NK-92 (cell line): Measurements from ENCODE around the gene SLC16A2.

Source experiments
- DNase-seq: peaks from one replicate; lab custom pipeline; 2025; ENCODE audit not compliant: unreplicated experiment; lab: John Stamatoyannopoulos, UW

SLC16A2 gene

DNA sequence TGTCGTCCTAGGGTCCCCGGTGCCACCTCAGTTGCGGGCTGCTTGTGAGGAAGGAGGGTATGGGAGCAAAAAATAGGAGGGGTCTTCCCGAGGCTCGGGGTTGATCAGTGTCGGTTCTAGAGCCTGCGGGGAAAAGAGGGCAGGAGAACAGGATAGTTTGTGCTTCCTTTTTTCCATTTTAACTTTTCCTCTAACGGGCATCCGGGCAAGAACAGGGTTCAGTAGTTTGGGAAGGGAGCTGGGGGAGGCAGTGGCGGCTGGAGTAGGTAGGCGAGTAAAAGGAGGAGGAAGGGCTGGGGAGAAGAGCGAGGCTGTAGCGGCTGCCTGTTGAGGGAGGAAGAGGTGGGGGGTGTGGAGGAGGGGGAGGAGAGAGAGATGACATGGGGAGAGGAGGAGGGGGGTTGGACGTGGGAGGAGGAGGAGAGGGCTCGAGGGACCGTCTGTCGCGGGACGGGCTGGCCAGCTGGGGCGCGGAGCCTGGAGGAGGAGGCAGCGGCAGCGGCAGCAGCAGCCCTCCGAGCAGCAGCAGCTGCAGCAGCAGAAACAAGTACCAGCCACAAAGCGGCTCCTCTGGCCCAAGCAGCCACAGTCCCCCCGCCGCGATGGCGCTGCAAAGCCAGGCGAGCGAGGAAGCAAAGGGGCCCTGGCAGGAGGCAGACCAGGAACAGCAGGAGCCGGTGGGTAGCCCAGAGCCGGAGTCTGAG is at the start of gene SLC16A2:
TSS of gene SLC16A2 (plus strand) at position 458 of the 704 bp plus-strand sequence. CDS start at position 603, 145 bp downstream.
- no peak for DNase-seq

DNA sequence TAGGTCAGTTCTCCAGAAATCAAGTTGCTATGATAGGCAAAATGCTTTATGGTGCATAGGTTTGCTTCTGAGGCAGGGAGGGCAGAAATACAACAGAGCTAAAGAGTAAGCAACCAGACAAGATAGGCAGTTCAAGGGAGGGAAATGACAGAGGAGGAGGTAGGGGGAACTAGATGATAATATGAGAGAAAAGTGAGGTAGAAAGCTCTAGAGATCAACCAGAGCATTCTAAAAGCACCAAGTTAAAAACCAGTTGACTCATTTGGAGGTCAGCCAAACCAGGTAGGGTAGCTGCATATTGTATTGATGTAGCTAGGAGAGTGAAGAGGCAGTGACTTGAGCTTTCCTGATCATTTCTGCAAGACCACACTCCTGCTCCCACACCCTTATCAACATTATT is 49.0 kb upstream of the SLC16A2 start:
- DNase-seq = no peak

DNA sequence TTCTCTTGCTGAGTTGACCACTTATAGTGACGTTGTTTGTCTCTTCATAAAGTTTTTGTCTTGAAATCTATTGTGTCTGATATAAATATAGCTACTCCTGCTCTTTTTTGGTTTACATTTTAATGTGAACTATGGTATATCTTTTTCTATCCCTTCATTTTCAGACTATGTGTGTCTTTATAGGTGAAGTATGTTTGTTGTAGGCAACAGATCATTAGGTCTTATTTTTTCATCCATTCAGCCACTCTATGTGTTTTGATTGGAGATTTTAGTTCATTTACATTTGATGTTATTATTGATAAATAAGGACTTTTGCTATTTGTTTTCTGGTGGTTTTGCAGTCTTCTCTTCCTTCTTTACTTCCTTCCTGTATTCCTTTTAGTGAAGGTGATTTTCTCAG is 44.0 kb upstream of the SLC16A2 start:
- no peak for DNase-seq

DNA sequence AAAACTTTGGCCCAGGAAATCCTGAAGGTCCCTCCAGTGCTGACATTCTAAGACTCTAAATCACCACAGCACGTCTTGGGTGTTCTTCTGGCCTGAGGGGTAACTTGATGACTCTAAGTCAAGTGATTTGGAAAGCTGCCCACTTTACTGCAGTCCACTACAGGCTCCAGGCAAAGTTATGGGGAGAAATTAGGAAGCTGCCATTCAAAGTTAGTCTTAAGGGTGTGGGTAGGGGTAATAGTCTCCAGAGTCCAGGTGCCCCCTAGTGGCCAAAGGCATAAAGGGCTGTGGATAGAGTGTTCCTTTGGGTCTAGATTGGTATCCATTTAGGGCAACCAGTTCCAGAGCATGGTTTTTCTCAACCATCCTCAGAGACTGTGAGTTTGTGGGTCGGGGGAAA is 38.7 kb upstream of the SLC16A2 start:
- DNase-seq = no peak

DNA sequence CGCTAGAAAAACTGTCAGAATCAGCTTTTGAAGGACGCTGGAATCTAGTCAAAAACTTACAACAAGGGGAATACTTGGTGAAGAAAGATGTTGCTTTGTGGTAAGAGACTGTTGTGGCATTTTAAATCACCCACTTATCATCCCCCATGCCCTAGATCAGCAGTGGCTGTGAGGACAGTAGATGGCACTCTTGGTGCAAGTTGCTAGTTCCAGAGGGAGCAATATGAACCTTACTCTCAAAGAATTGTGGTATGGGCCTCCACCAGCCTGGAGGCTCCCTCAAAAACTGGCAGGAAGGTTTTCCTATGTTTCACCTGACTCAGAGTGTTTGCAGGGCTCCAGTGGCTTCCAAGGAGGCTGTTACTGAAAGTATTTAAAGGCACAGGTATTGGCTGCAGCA is 37.7 kb upstream of the SLC16A2 start:
- DNase-seq = no peak

DNA sequence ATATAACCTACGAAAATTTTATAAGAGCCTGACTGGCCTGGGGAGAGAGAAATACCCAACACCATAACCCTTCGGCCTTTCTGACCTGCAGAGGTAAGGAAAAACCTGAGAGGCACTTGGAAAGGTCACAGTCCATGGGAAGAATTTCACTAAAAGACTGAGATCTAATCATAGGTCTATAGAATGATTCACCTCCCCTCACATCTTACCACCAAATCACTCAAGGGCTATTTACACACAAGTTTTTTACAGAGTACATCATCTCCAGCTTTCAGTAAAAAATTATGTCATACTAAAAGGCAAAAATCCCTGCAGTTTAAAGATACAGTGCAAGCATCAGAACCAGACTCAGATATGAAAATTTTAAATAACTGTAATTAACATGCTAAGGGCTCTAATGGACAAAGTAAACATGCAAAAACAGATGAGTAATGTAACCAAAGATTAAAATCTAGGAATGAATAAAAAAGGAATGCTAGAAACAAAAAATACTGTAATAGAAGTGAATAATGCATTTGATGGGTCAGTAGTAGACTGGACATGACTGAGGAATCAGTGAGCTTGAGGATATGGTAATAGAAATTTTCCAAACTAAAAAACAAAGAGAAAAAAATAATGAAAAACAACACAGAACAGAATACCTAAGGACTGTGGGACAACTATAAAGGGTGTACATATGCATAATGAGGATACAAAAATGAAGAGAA is 32.1 kb upstream of the SLC16A2 start:
- no peak for DNase-seq

DNA sequence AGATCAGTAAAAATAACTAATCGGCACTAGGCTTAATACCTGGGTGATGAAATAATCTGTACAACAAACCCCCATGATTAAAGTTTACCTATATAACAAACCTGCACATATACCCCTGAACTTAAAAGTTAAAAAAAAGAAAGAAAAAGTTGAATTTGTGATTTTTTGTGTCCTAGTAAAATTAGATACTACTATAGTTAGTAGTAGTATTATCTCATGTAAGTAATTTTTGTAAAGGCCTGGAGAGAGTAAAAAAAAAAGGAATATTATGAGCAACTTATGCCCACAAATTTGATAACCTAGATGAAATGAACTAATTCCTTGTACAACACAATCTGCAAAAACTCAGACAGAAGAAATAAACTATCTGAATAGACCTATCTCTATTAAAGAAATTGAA is 25.7 kb upstream of the SLC16A2 start:
- no peak for DNase-seq

DNA sequence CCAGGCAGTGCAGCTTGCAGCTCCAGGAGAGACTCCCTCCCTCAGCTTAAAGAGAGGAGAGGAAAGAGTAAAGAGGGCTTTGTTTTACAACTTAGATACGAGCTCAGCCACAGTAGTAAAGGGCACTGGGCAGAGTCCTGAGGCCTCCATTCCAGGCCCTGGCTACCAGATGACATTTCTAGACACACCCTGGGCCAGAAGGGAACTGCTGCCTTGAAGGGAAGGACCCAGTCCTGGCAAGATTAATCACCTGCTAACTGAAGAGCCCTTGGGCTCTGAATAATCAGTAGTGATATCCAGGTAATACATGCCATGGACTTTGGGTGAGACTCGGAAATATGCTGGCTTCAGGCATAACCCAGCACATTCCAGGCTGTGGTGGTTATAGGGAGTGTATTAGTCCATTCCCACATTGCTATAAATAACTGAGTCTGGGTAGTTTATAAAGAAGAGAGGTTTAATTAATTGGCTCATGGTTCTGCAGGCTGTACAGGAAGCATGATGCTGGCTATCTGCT is 15.3 kb upstream of the SLC16A2 start:
- DNase-seq = no peak

DNA sequence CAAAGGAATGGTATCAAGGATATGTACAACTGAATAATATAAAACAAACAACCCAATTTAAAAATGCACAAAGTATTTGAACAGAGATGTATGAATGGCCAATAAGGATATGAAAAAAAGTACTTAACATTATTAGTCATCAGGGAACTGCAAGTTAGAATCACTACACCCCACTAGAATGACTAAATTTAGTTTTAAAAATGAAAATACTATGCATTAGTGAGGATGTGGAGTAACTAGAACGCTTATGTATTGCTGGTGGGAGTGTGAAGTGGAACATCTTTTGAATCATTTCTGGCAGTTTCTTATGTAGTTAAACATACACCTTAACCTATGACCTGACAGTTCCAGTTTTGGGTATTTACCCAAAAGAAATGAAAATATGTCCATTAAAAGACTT is 13.0 kb upstream of the SLC16A2 start:
- no peak for DNase-seq

DNA sequence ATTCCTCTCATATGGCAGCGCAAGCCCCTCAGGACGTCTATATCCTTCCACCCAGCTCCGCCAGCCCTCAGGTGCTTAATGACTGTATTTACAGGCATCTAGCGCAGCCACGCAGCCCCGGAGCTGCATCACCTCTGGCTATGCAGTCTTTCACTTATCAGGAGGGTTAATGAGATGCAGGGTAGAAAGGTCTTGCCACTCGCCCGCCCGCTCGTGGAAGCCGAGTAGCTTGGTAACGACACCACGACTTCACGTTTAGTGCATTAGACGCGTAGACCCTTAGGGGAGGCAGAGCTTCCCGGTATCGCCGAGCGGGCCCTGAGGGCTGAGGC is 1.5 kb upstream of the SLC16A2 start:
- no peak for DNase-seq

DNA sequence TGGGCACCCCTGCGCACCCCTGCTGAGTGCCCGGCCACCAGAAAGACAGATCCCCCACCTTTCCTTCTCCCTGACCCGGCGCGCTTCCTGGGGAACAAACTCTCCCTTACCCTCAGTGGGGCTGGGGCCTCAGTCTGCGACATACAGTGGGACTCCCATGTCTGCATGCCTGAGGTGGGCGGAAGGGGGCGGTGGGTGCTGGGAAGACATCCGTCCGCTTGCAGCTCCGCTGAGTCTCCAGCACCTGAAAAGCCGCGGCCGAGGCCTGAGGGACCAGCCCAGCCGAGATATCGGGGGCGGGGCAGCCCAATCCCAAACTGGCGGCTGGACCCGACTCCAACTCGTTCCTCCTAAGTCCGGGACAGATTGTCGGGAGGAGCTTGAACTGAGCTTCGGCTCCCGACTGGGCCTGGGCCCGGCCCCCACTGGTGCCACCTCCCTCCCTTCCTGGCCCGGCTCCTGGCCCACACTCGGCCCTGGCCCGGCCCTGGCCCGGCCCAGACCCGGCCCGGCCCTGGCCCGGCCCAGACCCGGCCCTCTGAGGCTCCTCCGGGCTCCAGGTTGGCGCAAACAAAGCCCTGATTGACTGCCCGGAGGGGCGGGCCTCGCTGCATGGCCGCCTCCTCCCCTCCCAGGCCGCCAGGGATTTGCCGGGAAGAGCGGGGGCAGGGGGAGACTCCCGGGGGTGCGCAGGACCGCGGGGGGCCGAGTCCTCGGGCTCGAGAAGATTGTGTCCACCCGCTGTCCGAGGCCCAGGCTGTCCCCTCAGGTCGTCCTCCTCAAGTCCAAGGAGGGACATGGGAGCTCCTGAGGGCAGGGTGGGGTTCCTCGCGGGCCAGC is 877 bp upstream of the SLC16A2 start:
- DNase-seq = no peak

DNA sequence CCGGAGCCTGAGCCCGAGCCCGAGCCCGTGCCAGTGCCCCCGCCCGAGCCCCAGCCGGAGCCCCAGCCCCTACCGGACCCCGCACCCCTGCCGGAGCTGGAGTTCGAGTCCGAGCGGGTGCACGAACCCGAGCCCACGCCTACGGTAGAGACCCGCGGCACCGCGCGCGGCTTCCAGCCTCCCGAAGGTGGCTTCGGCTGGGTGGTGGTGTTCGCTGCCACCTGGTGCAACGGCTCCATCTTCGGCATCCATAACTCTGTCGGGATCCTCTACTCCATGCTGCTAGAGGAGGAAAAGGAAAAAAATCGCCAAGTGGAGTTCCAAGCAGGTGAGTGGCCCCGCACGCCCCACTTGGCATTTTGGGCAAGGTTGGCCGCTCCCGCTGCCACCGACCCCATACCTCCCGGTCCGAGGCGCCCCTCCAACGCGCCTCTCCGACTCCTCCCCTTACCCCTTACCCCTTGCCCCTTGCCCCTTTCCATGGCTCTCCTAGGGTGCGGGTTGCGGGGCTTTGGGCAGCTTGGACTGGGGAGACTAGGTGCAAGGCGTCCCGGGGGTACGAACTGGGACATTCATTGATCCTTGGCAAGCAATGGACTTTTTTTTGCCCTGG is 553 bp downstream of the SLC16A2 start:
- DNase-seq = no peak

DNA sequence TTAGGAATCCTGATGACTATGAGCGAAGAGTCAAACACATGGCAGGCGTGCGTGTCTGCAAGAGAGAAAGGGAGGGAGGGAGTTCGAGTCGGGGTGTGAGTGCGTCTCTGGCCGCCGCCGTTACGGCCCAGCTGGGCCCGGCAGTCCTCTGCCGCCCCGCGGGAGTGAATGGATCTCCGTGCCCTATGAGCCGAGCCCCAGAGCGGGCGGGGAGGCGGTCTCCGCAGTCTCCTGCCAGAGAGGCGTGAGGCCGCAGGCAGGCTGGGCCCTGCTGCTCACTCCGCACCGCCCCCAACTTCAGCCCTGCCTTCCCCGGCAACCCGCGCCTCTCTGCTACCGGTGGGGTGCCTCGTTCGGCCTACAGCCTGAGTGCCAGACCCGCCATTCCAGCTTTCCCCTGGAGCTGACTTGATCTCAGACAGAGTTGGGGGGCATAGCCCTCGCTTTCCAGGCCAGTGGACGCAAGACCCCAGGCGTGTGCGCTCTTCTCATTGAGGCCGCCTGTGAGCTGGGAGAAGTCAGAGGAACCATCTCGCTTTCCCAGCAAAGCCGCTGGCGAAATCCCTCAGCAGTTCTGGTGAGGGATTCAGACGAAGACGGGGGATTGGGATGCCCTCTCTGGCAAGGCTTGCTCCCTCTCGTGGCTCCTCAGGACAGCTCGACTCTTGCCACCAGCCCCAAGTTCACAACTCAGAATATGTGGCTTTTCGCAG is 1.4 kb downstream of the SLC16A2 start:
- DNase-seq = no peak

DNA sequence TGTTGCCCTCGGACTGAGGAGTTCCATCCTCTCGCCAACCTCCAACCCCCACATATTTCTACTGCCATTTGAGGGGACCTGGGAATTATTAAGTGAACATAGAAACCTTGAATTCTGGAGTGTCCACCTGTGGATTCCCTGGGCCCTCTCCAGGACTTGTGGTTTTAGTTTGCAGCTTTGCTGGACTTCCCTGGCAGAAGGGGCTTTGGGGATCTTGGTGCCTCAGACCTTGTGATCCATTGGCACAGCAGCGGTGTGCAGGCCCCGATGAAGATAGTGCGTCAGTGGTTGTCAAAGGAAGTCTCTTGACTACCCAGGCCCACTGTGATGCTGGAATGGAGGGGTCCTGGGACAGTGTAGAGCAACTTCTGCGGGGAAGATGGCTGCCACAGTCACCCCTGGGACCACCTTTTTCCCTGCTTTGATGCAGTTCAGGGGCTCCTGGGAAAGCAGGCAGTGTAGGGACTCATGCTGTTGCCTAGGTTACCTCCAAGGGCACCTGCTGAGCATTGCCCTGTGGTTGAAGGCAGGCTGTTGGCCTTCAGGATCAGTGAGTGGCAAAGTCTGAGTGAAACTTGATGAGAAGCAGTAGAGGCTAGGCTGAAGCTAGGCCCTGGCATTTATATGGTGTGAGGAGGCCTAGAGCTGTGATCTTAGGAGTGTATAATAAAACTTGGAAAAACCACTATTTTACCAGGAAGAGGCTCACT is 2.2 kb downstream of the SLC16A2 start:
- no peak for DNase-seq

DNA sequence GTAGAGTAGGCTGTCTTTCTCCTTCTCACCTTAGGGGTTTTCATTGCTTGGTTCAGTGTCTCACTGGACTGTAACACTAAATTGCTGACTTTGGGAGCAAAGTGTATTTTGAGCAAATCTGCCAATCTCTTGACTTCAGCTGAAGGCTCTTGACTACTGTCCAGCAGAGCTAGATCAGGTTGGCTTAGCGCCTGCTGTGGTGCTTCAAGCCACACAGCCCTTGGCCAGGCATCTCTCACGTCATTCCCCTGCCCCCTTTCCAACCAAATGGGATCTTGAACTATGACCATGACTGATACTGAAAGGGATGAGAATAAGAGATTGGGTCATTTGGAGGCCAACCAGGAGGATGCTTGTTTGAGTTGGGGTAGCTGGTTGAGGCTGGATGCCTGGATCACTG is 4.8 kb downstream of the SLC16A2 start:
- DNase-seq = no peak

DNA sequence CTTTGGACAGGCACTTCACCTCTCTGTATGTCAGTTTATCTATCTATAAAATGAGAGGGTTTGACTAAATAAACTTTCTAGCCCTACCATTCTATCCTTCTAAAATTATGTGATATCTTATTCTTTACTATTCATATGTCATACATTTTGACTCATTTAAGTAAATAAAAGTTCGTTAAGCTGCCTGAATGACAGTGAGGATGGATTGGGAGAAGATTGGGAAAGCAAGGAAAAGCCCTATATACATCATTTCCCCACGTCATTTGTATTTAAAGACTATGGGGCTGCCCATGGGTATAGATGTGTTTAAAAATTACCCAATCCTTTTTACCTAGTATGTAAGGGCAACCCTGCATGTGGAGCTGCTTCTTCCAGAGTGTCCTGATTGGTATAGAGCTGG is 5.3 kb downstream of the SLC16A2 start:
- DNase-seq = no peak

DNA sequence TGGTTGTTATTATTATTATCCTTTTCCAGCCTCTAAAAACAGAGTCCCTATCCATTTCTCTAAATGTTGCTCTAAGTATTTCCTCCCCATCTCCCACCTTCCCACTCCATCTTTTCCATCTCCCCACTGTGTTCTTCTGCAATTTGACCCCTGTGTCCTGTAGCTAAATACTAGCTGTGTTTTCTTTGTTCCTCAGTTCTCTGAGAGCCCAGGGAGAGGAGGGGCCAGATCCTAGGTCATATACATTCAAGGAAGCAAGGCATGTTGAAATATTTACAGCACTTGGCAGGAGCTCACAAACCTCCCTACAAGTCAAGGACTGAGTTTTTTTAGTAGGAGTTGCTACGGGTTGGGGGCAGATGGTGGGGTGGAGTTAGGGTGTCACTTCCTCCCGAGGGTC is 10.5 kb downstream of the SLC16A2 start:
- DNase-seq = no peak

DNA sequence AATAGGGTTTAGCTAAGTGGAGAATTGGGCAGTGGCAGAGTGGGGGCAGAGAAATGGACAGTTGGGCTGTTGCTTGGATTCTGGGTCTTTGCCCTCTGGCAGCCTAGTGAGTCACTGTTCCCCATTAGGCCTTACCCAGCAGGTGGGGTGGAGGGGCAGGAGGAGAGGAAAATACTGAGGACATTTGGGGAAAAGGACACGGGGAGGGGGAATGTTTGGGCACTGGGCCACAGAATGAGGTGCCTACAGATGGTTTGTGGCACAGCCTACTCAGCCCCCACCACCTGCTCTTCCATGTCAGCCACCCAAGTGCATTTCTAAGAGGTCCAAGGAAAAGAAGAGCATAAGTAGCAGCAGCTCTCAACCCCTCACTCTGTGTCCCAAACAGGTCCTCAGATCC is 13.0 kb downstream of the SLC16A2 start:
- DNase-seq = no peak

DNA sequence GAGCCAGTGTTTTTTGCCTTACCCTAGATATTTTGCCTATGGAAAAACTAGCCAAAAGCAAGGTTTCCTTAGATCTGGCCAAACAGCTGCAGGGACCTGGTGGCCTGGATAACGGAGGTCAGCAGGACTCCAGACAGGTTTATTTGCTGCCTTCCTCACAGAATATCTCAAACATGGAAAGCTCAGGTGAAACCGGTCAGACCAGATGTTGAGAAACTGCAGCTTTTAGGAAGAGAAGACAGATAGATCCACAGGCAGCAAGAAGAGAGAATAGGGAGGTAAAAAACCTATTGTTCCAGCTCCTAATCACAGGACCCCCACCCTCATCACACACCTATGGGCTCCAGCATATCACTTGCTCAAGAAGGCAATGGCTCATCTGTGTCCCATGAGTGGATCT is 16.2 kb downstream of the SLC16A2 start:
- DNase-seq = no peak

DNA sequence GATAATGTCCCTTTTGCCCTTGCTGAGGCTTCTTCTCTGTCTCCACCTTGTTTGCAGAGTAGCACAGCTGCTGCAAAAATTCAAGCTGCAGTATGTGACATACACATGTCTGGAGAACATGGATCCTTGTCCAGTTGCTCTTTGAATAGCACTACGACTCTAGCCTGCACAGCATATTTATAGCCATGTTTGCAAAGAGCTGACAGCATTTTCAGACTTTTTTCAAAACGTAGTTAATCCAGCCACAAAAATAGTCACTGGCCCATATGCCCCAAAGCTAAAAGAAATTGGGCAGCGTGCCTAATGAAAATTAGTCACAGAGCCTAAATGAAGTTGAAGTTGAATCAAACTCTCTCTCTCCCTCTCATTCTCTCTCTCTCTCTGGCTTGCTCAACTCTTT is 17.5 kb downstream of the SLC16A2 start:
- DNase-seq = no peak
